Colonic mucosa (tissue), 4 donors: ENCODE measurements around the gene FAR2. TPM values are rescaled to one million over a fixed set of nuclear protein-coding genes. Genes with fewer than 3 reads are reported as not detected.

ENCODE experiments used
- DNase-seq: peaks from one replicate; pipeline ENCODE4 v3.0.0-alpha.2; 2020
- H3K27ac ChIP-seq: fragments of 200-600 bp; one replicate; pipeline ENCODE4 v1.8.0; 2021
- H3K27me3 ChIP-seq: fragments of 200-600 bp; one replicate; pipeline ENCODE4 v1.8.0; 2021
- H3K36me3 ChIP-seq: fragments of 200-600 bp; one replicate; pipeline ENCODE4 v1.8.0; 2021
- H3K4me1 ChIP-seq: fragments of 200-600 bp; one replicate; pipeline ENCODE4 v1.8.0; 2021; ENCODE audit warnings: mild to moderate bottlenecking
- H3K4me3 ChIP-seq: fragments of 200-600 bp; one replicate; pipeline ENCODE4 v1.8.0; 2021
- H3K9ac ChIP-seq, 2 donors: one replicate each; pipeline ENCODE4 v1.7.0; 2013; ENCODE audit warnings: control low read depth in 2 of 2, low read depth in 2 of 2, low read length in 2 of 2
- H3K9me3 ChIP-seq: fragments of 200-600 bp; one replicate; pipeline ENCODE4 v1.8.0; 2021
- intact Hi-C: fragments of 100-400 bp; cut with DNase I; formaldehyde crosslinking; loops from one replicate; pipeline ENCODE4 v1.14.1; 2022
- total RNA-seq, 2 donors: library from RNA; stranded (reverse); fragmentation: NEBNext Ultra II Directional in 1 of 2; extraction: Animal tissue kit (Norgen Biotek cat#: 25700) in 1 of 2; gene quantifications; one replicate each; pipeline ENCODE4 v1.2.1, GENCODE V29; 2021
- TF ChIP-seq, protein P1 (sequence below): fragments of 200-600 bp; IDR thresholded peaks from one replicate; pipeline ENCODE4 v1.8.0; 2022; ENCODE audit warnings: antibody characterized with exemption, mild to moderate bottlenecking
- donor health status: healthy.
- donor health status: DM: no; HTN: no; CAD: no.
- donor health status: DM: no; HTN: no; CAD: no.

The FAR2 gene
- total RNA-seq, 2 donors from 2014 or later, result 67.4 to 83.6 TPM

DNA sequence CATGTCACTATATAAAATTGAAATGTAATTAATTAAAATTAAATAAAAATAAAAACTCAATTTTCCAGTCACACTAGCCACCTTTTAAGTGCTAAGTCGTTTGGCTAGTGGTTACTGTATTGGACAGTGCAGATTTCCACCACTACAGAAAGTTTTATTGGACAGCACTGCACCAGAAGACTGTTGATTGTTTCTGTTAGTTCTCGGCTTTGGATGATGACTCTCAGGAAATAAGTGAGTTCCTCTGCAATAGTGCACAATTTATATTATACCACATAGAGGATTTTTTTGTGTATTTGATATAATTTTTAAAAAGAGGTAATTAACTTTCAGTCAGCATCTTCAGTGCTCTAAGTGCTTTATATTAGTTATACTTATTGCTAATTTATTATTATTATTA, 52.7 kb downstream of the FAR2 start:
- intact Hi-C loops, result no loop called here
- Histone ChIP-seq H3K27ac (no peak overlapping the region), H3K36me3 (no peaks in the 10 kb centered on the region), H3K4me3 (no peak overlapping the region), H3K27me3 (no peaks in the 10 kb centered on the region), H3K9me3 (no peaks in the 10 kb centered on the region), H3K9ac (no peak overlapping the region), H3K4me1 (peaks cover 3% of the 10 kb centered on the region)
- TF ChIP-seq, protein P1, sequence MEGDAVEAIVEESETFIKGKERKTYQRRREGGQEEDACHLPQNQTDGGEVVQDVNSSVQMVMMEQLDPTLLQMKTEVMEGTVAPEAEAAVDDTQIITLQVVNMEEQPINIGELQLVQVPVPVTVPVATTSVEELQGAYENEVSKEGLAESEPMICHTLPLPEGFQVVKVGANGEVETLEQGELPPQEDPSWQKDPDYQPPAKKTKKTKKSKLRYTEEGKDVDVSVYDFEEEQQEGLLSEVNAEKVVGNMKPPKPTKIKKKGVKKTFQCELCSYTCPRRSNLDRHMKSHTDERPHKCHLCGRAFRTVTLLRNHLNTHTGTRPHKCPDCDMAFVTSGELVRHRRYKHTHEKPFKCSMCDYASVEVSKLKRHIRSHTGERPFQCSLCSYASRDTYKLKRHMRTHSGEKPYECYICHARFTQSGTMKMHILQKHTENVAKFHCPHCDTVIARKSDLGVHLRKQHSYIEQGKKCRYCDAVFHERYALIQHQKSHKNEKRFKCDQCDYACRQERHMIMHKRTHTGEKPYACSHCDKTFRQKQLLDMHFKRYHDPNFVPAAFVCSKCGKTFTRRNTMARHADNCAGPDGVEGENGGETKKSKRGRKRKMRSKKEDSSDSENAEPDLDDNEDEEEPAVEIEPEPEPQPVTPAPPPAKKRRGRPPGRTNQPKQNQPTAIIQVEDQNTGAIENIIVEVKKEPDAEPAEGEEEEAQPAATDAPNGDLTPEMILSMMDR, result no peak
- no peak for DNase-seq

DNA sequence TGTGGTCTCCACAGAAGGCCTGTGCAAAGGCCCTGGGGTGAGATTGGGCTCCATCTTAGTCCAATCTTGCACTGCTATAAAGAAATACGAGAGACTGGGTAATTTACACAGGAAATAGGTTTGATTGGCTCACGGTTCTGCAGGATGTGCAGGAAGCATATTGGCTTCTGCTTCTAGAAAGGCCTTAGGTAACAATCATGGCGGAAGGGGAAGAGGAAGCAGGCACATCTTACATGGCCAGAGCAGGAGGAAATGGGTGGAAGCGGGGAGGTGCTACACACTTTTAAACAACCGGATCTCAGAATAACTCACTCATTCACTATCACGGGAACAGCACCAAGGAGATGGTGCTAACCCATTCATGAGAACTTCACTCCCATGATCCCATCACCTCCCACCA, 55.4 kb downstream of the FAR2 start:
- intact Hi-C loops, result no loop called here
- Histone ChIP-seq H3K9me3 (no peaks in the 10 kb centered on the region), H3K36me3 (no peaks in the 10 kb centered on the region), H3K27me3 (no peaks in the 10 kb centered on the region), H3K4me3 (no peak overlapping the region), H3K9ac (no peak overlapping the region), H3K27ac (no peak overlapping the region), H3K4me1 (peaks cover 3% of the 10 kb centered on the region)
- TF ChIP-seq, protein P1, result no peak
- DNase-seq, result no peak

DNA sequence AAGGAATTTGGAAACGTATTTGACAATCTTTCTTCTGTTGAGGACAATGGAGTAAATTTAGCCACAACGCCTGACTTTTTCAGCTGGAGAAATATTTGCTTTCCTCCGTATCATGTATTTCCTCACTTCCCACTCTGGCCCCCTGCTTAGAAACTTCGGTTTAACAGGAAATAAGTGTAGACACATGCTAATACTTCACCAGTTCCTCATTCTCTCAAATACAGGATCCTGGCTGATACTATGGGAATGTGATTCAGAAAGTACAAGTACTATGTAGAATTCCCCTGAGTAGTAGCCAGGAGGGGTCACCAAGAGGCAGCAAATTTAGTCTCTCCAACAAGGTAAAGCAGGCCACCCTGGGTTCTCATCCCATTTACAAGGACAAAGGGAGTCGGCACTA, 58.0 kb downstream of the FAR2 start:
- H3K27ac ChIP-seq, result no peak overlapping the region
- TF ChIP-seq, protein P1, result no peak
- intact Hi-C loops, result no loop called here
- H3K27me3 ChIP-seq, result no peaks in the 10 kb centered on the region
- H3K36me3 ChIP-seq, result no peaks in the 10 kb centered on the region
- no peak overlapping the region for H3K4me3 ChIP-seq
- H3K4me1 ChIP-seq, result peaks cover 7% of the 10 kb centered on the region
- no peak overlapping the region for H3K9ac ChIP-seq
- DNase-seq, result no peak
- no peaks in the 10 kb centered on the region for H3K9me3 ChIP-seq

DNA sequence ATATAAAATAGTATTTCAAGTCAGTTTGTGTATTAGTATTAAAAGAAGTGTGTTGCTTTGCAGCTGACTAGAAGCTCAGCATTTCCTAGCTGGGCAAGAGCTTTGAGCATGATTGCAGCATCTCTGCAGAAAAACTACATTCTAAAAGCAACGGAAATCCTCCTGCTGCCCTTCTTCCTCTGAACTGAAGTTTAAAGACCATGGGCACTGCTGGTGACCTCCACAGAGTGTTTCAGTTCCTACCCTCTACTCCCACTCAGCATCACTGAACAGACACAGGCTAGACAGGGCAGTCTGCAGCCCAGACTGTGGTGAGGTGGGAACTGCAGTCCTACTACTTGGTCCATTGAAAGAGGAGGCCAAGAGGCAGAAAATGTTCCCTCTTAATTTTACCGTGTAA, 59.0 kb downstream of the FAR2 start:
- DNase-seq, result no peak
- no peaks in the 10 kb centered on the region for H3K27me3 ChIP-seq
- H3K9ac ChIP-seq, result no peak overlapping the region
- H3K9me3 ChIP-seq, result no peaks in the 10 kb centered on the region
- H3K36me3 ChIP-seq, result no peaks in the 10 kb centered on the region
- H3K27ac ChIP-seq, result peak overlapping the region; percentile 78
- peaks cover 7% of the 10 kb centered on the region for H3K4me1 ChIP-seq
- intact Hi-C loops, result no loop called here
- TF ChIP-seq, protein P1, result no peak
- no peak overlapping the region for H3K4me3 ChIP-seq

DNA sequence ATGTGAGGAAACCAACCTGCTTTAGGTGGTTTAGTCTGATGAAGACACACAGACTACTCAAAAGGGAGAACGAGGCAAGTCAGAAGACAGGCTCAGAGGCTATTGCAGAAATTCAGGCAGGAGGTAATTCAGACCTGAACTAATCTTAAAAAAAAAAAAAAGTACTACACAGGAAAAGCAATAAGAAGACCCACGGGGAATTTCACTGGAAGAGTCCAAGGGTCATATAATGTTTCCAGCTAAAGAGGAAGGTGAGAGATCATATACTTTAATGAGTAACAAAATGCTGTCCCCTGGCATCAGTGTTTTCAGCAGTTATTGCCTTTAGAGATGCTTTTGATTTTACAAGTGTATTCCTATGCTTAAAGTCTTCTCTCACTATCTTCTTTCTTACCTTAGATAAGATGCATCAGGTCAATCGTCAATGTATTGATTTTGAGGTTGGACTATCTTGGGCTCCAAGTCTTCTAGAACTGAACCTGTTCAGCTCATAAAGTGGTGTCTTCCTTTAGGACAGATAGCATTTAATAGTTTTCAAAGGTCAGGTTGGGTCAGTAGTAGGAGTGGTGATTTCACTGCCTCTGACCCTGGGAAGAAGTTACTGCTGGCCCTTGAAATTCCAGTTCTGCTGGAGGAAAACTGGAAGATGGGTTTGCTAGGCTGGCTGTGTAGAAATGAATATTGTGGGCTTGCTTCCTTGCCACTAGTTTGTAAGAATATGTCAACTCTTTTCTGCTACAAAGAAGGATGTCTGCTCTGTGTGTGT, 60.0 kb downstream of the FAR2 start:
- peaks cover 7% of the 10 kb centered on the region for H3K4me1 ChIP-seq
- peak overlapping the region; percentile 78 for H3K27ac ChIP-seq
- H3K9me3 ChIP-seq, result no peaks in the 10 kb centered on the region
- no peak overlapping the region for H3K4me3 ChIP-seq
- H3K27me3 ChIP-seq, result no peaks in the 10 kb centered on the region
- DNase-seq, result peak; percentile 55
- H3K9ac ChIP-seq, result peak overlapping the region in 1 of 2 donors; percentile 30
- H3K36me3 ChIP-seq, result no peaks in the 10 kb centered on the region
- TF ChIP-seq, protein P1, result no peak
- intact Hi-C loops, result no loop called here
